NOMO-1 (cell line): ENCODE results near the gene SCNN1A.

Experiments used
- DNase-seq, 2 experiments: peaks; one replicate each; lab custom pipeline; 2025; ENCODE audit not compliant: unreplicated experiment in 2 of 2; lab: John Stamatoyannopoulos, UW

Gene SCNN1A

DNA sequence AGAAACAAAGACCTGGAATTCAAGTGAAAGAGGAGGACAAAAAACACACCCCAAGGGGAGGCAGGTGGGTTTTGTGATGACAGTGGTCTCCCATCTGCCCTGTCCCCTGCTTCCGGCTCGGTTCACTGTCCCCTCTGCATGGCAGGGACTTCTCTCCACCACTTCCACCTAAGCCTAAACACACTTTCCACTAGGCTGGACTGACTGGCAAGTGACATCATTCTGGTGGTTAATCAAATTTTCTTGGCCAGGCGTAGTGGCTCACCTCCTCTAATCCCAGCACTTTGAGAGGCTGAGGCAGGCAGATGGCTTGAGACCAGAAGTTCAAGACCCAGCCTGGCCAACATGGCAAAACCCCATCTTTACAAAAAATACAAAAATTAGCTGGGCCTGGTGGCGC lies 53.0 kb downstream of the SCNN1A start:
- no peak for DNase-seq

DNA sequence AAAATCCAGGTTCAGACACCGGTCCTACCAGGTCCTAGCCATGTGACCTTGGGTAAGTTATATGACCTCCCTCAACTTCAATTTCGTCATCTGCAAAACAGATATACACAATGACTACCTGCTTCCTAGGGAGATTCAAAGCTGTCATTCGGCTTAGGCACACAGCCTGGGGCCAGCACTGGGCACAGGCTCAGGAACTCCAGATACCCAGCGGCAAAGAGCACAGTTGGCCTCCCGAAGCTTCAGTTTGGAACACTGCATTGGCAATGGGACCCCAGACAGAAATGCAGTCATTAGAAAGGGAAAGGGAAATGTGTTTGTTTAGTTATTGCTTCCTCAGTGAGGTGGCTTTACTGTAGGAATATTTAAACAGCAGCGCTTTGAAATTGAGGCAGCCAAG lies 53.5 kb downstream of the SCNN1A start:
- no peak for DNase-seq

- no peak for DNase-seq
Measured at GRCh38 chr12:6319446-6319845, 55.9 kb downstream of the SCNN1A start.

GRCh38 chr12:6318440-6318879 lies 56.9 kb downstream of the SCNN1A start:
- DNase-seq, result no peak

DNA sequence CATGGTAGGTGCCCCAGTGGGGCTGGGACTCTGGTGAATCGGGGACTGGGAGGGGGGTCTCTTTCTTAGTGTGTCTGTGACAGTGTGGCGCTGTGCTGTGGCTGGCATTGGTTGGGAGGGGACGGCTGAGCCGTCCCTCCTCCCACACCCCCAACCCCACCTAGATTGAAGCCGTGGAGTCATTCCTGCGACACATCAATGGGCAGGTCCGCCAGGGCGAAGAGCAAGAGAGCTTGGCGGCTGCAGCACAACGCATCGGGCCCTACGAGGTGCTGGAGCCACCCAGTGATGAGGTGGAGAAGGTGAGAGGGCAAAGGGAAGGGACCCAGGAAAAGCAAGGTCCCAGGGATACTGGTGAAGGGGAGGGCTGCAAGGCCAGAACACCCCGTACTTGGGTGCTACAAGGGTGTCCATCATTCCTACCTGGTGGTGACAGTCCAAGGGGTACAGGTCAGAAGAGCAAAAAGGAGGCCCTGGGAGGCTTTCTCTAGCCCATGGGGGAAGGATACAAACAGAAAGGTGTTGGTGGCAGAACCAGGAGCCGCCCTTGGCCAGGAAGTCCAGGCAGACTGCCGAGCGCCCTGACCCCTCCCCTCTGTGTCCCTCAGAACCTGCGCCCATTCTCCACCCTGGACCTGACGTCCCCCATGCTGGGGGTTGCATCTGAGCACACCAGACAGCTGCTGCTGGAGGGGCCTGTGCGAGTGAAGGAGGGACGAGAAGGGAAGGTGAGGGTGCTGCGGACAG lies 57.5 kb downstream of the SCNN1A start:
- no peak for DNase-seq

GRCh38 chr12:6316921-6317692 lies 58.3 kb downstream of the SCNN1A start:
- no peak for DNase-seq

DNA sequence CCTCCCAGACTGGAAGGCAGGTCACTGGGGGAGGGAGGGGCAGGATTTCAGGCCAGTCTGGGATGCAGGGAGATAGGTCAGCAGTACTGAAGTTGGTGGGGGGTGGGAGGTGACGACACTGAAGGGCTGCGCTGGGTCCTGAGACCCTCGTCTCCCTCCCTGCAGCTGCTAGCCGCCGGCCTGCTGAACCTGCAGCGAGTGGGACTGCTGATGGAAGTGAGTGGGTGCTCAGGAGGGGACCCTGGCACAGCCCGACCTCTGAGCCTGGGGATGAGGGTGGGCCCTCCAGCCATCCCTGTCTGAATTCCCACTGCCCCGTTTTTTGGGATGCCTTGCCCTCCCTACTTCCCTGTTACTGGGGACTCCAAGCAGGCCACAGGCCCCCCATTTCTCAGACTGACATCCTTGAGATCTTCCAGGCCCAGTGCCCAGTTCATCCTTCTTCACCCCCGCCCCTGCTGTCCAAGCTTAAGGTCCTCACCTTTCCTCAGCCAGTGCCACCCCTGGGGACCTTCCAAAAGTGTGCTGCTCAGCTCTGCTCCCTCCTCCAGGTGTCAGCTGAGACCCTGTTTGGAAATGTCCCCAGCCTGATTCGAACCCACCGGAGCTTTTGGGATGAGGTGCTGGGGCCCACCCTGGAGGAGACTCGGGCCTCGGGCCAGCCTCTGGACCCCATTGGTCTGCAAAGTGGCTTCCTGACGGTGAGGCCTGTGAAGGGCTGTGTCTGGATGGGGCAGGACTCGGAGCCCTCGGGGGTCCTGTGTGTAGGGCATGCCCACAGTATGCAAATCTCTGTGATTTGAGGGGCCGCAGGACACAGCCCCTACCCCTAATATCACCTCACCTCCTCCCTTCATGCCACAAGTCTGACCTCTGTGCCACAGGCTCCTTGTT lies 59.4 kb downstream of the SCNN1A start:
- no peak for DNase-seq

DNA sequence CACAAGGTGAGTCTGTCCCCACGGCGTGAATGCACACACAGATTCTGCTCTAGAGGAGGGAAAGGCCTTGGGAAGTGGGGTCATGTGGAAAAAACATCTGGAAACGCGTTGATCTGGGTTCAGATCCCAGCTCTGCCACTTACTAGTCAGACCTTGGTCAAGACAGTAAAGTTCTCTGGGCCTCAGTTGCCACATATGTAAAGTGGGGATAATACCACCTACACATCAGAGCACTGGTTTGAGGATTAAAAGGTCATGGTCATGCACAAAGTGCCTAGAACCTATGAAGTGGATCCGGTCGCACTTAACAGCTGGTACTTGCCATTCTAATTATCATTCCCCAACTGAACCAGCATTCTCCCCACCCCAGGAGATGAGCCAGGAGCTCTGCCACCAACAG lies 60.2 kb downstream of the SCNN1A start:
- DNase-seq, result no peak

- DNase-seq, result no peak
Measured at GRCh38 chr12:6314776-6315175, 60.6 kb downstream of the SCNN1A start.

GRCh38 chr12:6313326-6313940 lies 61.9 kb downstream of the SCNN1A start:
- DNase-seq, result no peak

GRCh38 chr12:6312529-6313325 lies 62.6 kb downstream of the SCNN1A start:
- DNase-seq, result no peak

DNA sequence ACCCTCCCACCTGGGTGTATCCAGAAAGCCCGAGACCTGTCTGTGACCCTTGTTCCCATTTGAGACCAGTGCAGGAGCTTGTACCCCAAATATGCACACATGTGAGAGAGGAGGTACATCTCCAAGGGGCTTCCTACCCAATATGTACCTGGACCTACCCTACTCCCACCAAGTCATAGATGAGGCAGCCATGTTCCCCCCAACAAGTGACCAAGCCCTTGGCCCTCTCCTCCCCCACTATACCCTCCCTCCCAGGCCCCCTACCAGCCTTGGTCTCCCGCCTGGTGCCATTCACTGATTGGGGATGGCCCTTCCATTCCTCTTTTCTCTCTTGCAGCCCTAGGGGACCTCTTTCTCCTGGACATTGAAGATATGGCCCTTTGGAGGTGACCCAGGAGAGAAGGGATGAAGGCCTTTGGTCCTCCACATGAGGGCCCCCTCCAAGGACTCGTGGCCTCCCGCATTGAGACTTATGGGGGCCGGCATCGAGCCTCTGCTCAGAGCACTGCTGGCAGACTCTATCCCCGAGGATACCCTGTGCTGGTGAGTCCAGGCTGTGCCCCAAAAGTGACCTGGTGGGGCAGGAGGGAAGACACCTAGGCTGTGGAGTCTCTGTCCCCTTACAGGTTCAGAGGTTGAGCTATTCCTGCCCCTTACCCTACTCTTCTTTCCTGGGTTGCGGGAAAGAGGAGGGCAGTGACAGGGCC lies 63.4 kb downstream of the SCNN1A start:
- no peak for DNase-seq

DNA sequence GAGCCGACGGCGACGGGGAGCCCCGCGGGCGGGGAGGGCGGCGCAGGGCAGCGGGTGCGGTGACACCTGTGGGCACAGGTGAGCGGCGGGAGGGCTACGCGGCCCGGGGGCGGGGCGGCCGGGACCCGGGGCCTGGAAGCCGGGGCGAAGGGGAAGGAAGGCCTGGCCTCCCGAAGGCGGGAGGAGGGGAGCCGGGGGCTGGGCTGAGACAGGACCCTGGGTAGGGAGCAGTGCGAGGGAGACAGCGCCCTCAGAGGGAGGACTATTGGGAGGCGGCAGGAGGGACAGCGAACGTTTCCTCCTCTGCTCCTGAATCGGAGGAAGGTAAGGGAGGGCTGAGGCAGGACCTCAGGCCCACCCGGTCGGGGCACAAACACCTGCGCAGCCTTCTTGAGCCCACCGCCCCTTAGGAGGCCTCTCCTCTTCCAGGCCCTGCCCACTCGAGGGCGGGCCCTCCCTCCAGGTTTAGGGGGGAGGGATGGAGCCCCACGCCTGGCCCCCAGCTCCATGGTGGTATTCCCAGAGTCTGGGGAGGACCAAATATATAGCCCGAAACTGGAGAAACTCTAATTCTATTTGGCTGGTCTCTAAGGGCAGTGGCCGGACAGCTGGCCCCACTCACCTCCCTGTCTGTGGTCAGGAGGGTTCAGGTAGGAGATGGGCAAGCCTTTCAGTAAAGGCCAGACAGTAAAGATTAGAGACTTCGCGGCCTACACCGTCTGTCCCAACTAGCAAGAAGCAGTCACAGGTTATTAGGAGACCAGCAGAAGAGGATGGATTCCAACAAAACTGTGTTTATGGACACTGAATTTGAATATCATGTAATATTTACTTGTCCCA lies 64.4 kb downstream of the SCNN1A start:
- no peak for DNase-seq

DNA sequence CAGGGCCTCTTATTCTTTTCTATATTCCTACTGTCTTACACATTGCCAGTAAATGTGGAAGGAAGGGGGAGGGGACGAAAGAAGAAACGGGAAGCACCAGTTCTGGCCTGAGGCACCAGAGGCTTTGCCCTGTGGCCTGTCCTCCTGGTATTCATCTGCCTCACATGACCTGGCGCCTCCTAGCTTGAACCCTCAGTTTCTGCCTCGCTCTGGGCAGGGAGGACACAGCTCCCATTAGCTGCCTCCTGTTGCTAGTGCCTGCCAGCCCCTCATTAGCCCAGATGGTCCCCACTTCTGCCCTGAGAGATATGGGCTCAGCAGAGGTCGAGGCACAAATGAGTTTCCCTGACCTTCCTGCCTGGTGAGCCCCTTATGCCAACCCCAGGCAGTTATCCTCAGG lies 67.8 kb downstream of the SCNN1A start:
- DNase-seq, result peak; percentile 44 to 56

DNA sequence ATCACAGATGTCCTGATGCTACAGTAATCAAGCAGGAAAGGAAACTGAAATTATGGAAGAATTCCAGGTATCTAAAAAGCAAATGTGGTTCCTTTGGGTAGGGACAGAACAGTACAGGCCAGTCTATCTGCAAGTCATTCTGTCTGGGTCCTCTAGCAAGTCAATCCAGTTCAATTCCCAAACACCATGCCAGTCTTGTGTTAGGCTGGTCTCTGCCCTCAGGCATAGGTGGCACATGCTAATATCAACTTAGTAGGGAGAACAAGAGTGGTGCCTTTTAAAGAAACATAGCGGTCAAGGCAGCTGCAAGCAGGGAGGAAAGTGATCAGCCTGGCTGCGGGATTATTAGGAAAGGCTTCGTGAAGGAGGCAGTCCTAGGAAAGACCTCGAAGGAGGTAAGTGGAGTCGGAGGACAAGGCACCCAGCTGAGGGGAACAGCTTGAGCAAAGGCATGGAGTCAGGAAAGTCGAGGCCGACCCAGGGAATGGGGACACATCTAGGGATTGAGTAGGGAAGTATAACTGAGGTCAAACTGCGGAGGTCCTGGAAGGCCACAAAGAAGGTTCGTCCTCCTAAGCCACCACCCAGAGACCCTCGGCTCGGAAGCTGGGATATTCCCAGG lies 68.7 kb downstream of the SCNN1A start:
- no peak for DNase-seq

GRCh38 chr12:6306151-6306550 lies 69.2 kb downstream of the SCNN1A start:
- DNase-seq, result no peak

GRCh38 chr12:6303071-6303470 lies 72.3 kb downstream of the SCNN1A start:
- no peak for DNase-seq

- DNase-seq, result no peak
Measured at GRCh38 chr12:6302621-6303020, 72.7 kb downstream of the SCNN1A start.
